GM18498 (cell line): ENCODE results near the gene TTC23L.
A peak's percentile ranks its signal among the peaks of the same experiment; 100 is the strongest.
"Not testable (repeated sequence)": the region's sequence is repeated elsewhere in the genome, so short reads cannot be mapped to it uniquely, and the experiment has no call there.

Source experiments
- ATAC-seq: cut with Tn5 transposase; IDR thresholded peaks from one replicate; pipeline ENCODE4 v1.9.1; 2021; ENCODE audit warnings: mild to moderate bottlenecking, moderate library complexity; ENCODE audit not compliant: unreplicated experiment

TTC23L gene

GRCh38 chr5:34838785-34839714, at the start of gene TTC23L:
Gene TTC23L (plus strand): TSS chr5:34839164. CDS start chr5:34840672, 1,508 bp downstream.
- peak; percentile 98 for ATAC-seq

- no peak for ATAC-seq
Observed at GRCh38 chr5:34789639-34790038, 49.3 kb upstream of the TTC23L start.

DNA sequence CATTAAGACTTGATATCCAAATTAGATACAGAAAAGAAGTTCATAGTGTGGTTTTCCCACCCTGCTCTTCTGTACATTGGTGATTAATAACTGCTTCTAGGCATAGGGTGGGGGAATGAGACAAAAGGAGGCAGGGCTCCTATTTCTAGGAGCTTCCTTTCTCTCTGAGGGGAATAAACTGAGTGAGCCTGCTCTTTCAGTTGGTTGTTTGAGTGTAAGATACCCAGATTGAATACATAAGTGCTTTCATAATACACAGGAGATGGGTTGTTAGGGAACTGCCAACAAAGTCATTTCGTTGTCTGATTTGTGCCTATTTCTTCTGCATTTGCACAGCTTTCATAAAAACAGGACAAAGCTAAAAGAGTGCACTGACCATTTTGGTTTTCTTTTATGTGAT, 48.9 kb upstream of the TTC23L start:
- ATAC-seq: no peak

DNA sequence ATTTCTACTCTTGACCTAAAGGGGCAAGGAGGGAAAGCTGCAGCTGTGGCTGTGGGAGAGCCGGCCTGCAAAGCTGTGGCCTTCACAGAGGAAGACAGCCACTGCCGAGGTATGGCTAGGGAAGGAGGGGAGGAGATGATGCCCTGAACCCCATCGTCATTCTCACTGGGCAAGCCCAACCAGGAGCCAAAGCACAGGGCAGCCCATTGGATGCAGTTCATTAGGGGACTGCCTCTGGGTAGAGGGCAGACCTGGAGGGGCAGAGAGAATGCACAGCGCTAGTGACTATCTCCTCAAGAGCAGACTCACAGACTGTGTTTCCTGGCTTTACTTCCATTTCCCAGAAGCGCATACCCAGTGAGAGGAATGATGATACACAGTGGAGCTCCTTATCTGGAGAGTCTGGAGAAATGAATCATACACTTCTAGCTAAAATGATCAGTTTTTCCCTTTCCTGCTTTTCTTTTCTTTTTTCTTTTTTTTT, 47.2 kb upstream of the TTC23L start:
- no peak for ATAC-seq

DNA sequence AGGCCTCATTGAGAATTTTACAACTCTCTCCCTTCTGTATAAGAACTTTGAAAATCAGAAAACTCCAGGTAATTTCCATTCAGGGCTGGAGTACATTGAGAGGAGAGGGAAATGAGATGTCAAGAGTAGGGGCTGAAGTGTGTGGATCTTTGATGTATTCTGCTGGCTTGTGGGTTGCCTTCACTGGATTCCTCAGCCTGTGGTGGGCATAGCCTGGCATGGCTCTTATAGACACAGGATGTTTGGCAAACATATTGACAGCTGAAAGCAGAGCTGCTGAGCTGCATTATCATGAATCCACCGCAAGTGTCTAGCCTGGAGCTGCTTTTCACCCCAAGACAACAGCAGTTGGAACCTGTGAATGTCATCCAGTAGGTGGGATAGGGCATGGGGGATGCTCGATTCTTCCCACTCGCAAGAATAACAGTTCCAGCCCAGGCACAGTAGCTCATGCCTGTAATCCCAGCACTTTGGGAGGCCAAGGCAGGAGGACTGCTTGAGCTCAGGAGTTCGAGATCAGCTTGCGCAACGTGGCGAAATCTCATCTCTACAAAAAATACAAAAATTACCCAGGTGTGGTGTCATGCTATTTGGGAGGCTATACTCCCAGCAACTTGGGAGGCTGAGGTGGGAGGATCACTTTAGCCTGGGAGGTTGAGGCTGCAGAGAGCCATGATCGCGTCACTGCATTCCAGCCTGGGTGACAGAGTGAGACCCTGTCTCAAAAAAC, 36.0 kb upstream of the TTC23L start:
- no peak for ATAC-seq

DNA sequence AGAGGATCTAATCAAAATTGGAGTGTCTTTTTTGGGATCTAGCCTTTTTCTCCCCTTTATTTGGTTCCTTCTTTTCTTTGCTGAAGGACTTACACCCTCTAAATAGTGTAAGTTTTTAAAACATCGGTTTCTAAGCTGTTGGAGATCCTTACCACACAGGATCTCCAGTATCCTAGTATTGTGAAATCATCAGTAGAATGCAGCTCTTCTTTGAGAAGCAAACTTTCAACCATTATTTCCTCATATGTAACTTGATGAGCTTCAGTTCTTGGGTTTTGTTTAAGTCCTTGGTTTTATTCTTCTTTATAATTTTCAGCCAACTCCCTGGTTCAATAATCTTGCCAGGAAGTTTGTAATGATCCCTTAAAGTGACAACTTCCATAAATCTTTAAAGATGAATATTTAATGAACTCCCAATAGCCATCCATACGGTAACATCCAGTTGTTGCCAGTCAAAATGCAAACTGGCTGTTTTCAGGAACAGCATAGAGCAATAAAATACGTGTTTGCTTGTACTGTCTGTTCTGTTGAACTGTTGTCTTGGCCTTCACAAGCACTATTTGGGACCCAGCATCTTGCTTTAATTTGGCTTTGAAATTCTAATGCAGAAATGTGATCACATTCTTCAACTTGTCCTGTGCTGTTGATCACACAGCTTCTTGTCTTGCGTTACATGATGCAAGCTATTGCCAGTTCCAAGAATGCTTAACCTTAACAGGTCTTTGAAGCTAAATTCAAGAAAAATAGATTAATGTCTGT, 34.8 kb upstream of the TTC23L start:
- ATAC-seq: no peak

DNA sequence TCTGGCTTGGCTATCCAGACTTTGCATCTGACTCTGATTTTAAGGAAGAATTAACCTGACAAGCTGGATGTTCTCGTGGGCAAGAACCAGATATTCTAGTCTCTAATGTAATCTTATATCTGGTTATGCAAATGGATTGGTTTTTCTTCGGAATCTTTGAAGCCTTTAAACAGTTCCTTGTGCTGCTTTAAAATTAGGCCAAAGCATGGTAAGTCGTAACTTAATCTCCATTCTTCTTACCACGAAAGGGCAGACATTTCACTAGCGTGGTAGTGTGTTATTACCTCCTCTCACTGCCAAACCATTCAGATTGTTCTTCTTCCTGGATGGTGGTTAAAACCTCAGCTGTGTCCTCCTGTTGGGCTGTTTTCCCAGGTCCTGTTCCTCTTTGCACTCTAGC, 34.1 kb upstream of the TTC23L start:
- no peak for ATAC-seq

DNA sequence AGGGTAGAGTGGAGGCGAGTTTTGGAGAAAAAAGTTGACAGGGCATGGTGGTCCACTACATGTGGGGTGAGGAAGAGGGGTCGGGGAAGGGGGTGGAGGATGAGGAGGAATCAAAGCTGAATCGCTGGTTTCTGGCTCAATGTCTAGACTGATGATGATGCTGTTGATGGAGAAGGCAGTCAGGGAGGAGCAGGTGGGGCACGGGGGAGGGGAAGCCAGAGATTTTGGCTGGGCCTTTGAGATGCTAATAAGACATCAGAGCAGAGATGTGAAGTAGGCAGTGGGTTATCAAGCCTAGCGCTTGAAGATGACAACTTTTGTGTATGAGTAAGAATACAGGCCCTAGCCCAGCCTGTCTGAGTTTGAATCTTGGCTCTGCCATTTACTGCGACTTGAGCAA, 32.4 kb upstream of the TTC23L start:
- ATAC-seq: no peak

GRCh38 chr5:34811706-34812105, 27.3 kb upstream of the TTC23L start:
- no peak for ATAC-seq

GRCh38 chr5:34813509-34813908, 25.5 kb upstream of the TTC23L start:
- no peak for ATAC-seq

DNA sequence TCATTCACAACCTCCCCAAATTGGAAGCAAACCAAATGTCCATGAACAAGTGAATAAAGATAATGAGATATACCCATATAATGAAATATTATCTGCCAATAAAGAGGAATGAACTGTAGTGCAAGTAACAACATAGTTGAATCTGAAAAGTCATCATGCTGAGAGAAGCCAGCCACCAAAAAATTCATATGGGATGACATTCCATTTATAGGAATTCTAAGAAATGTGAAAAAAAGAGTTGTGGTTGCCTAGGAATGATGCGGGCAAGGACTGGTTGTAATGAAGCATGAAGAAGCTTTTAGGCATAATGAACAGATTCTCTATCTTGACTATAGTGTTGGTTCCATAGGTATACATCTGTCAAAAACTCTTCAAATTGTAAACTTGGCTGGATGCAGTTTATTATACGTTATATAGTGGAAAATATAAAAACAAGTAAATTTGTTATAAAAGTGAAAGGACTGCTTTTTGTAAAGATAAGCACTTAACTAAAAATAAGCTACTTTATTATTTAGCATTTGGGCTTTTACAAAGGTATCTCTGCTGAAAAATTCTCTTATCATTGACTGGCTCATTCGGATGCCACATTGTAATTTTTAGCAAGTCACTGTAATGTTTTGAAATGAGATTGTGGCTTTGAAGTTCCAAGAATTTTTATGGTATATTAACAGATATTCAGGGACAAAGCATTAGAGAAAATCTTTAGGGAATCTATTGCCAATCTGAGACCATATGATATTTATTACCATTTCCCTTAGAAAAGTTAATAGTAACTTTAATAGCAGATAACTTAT, 21.2 kb upstream of the TTC23L start:
- ATAC-seq: no peak

DNA sequence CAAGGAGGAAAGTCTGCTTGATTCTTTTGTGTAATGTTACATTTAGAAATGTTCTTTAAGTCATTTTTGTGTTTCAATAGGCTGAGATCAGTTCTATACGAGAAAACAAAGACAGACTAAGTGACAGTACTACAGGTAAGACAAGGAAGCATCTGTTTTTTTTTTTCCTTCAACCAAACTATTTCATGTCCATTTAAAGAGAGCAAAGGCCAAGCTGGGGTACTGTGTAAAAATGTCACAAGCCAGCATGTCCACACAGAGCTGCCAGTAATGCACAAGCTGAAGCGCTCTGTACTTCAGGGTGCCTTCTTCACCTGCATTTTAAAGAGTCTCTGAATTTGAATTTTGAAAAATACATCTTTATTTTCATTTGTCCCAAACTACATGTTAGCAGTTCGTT, 20.2 kb upstream of the TTC23L start:
- no peak for ATAC-seq

- ATAC-seq: no peak
Observed at GRCh38 chr5:34820593-34820992, 18.4 kb upstream of the TTC23L start.

- ATAC-seq: no peak
Observed at GRCh38 chr5:34822956-34823715, 15.8 kb upstream of the TTC23L start.

- no peak for ATAC-seq
Observed at GRCh38 chr5:34826347-34826746, 12.6 kb upstream of the TTC23L start.

DNA sequence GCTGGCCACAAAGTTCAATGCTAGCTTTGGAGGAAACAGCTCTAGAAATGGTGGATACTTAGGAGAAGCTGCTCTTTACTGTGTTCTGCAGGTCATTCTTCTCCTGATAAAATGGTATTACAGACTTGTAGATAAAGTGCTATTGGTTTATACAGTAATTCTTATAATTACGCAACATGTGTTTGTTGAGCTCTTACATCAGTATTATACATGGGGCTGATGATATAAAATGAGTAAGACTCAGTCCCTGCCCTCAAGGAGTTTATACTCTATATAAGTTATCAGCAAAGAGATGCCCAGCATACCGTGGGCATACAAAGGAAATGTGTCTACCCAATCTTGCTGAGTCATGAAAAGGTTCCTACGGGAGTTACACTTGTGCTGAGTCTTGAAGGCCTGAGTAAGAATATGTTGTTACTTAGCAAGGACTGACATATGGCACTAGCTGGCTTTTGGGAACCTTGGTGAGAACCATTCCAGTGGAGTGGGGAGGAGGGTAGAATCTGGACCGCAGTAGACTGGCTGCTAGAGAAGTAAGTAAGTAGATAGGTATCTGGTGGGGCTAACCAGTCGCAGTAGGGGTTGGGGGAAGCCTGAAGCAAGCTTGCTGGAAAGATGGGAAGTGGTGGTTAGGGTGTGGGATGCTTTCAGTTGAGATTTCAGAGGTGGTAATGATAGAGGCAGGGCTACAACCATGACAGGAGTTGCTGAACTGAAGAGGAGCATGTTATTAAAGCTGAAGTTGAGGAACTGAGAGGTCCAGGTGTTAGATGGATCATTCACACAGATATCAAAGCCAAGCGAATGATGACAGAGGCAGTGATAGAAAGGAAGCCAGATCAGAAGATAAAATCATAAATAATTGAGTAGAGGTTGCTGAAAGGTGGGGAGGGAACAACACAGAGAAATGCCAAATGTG, 11.1 kb upstream of the TTC23L start:
- no peak for ATAC-seq

DNA sequence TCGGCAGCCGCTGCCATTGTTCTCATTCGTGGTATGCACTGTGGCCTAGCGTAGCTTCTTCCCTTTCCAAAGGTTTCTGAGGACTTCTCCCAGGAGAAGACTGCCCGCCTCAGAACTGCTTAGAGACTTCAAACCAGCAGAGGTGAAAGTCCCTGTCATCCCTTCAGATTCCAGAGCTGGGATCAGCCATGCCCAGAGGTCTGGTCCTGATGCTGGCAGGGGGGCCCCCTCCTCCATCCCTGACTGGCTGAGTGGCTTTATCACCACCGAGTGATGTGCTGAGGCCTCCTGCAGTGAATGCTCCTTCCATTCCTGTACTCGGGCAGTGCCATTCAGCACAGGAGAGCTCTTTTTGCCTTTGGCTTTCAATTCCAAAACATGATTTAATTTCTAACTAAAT, 8.1 kb upstream of the TTC23L start:
- not testable (repeated sequence) for ATAC-seq

DNA sequence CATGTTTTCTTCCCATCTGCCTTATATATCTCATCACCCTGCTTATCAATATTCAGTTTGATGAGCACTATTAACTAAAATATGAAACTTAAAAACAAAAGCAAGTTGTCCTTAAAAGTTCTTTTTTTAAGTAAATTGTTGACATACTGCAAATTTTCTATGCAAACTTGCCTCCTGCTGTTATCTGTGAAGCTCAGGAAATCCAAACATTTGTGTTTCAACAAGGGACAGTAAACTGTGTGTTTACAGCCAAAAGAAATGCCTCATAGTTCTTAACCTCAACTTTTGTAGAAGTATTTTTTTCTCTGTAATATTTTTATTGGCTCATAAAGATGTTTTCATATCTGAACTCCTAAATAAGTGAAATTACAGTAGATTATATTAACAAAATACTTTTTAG, 7.7 kb upstream of the TTC23L start:
- no peak for ATAC-seq

DNA sequence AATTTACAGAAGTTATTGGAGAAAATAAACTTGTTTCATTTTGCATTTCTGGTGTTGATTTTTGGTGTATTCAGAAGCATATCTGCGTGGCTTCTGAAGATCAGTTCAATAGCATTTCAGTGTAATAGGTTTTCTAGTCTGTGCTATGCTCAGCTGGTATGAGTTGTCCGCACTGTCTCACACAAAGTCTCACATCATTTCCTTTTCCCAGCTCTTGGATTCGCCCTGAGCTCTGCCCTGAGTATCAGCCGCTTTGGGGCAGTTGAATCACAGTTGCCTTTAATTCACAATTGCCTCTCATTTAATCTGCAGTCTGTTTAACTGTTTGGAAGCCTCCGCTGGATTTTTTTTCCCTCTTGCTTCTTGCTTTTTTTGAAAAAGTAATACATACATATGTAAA, 6.4 kb upstream of the TTC23L start:
- ATAC-seq: no peak
